ENCODE measurements around the gene PTPRN2.

The PTPRN2 gene

GRCh38 chr7:158317238-158318205, 270.1 kb downstream of the PTPRN2 start:
- POLR2A ChIA-PET = no interaction called here
- no peak for DNase-seq (ENCODE audit: low read depth, low spot score)
- H3K4me3 ChIP-seq (ENCODE audit: low read depth, low read length) = no peak overlapping the region
- no peak for TF ChIP-seq CTCF (IDR thresholded peaks at IDR 0.05; ENCODE audit: insufficient read depth, low read length, missing control alignments)
- CTCF ChIA-PET = no interaction called here

DNA sequence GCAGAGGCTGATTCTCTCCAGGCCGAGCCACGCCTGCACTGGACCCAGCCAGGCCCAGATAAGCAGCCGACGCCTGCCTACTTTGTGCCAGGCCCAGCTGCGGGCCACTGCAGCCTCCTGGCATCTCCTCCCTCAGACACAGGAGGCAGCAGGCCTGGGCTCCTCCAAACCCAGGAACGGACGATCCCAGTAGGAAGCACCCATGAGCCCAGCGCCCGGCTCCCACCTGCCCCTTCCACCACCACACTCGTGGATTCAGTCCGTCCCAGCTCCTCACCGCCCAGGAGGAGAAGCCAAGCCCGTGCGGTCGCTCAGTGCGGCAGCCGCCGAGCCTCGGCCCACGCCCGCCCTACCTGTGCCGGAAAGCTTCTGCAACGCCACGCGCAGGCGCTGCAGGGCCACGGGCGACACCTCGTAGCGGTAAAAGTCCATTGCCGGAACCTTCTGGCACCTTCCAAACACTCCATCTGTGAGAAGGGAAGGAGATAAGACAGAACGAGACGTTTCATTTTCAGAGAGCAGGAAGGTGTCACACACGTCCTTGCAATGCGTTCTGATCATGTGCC, 271.1 kb downstream of the PTPRN2 start:
- no peak for DNase-seq (ENCODE audit: low read depth, low spot score)
- ChIA-PET POLR2A (no interaction called here), CTCF (no interaction called here)
- H3K4me3 ChIP-seq (ENCODE audit: low read depth, low read length) = no peak overlapping the region
- TF ChIP-seq CTCF (IDR thresholded peaks at IDR 0.05; ENCODE audit: insufficient read depth, low read length, missing control alignments) = no peak

DNA sequence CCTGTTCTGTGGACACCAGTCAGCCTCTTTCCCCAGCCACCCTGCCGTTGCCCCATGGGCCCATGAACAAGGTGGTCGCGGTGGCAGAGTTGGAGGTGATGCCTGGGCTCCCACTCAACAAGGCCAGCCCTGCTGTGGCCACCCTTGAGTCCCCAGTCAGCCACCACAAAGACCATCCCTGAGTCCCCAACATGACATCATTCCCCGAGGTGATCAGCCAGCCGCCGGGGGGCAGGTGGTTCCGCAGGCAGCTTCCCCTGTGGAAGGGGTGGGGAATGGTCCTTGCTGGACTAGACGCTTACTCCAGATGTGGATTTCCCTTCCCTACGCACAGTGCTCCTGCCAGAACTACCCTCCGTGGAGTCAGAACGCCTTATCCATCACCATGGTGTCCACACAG, 271.7 kb downstream of the PTPRN2 start:
- DNase-seq (ENCODE audit: low read depth, low spot score) = no peak
- CTCF ChIA-PET = no interaction called here
- no peak for TF ChIP-seq CTCF (IDR thresholded peaks at IDR 0.05; ENCODE audit: insufficient read depth, low read length, missing control alignments)
- H3K4me3 ChIP-seq (ENCODE audit: low read depth, low read length) = no peak overlapping the region
- POLR2A ChIA-PET = no interaction called here

- POLR2A ChIA-PET = no interaction called here
- CTCF ChIA-PET = no interaction called here
- no peak overlapping the region for H3K4me3 ChIP-seq (ENCODE audit: low read depth, low read length)
- no peak for DNase-seq (ENCODE audit: low read depth, low spot score)
- TF ChIP-seq CTCF (IDR thresholded peaks at IDR 0.05; ENCODE audit: insufficient read depth, low read length, missing control alignments) = no peak
Measured at GRCh38 chr7:158315326-158315725, 272.3 kb downstream of the PTPRN2 start.

- no peak for DNase-seq (ENCODE audit: low read depth, low spot score)
- TF ChIP-seq CTCF (IDR thresholded peaks at IDR 0.05; ENCODE audit: insufficient read depth, low read length, missing control alignments) = no peak
- ChIA-PET CTCF (no interaction called here), POLR2A (no interaction called here)
- no peak overlapping the region for H3K4me3 ChIP-seq (ENCODE audit: low read depth, low read length)
Measured at GRCh38 chr7:158314394-158314793, 273.2 kb downstream of the PTPRN2 start.

- no peak for TF ChIP-seq CTCF (IDR thresholded peaks at IDR 0.05; ENCODE audit: insufficient read depth, low read length, missing control alignments)
- DNase-seq (ENCODE audit: low read depth, low spot score) = no peak
- H3K4me3 ChIP-seq (ENCODE audit: low read depth, low read length) = no peak overlapping the region
- ChIA-PET POLR2A (no interaction called here), CTCF (no interaction called here)
Measured at GRCh38 chr7:158313931-158314330, 273.7 kb downstream of the PTPRN2 start.

All from AG04449 (cell line).